T1000 (cell line): ENCODE data around the gene ZFP42.
"Not testable (repeated sequence)": the region's sequence is repeated elsewhere in the genome, so short reads cannot be mapped to it uniquely, and the experiment has no call there.

Experiments used
- DNase-seq: peaks from one replicate; lab custom pipeline; 2025; ENCODE audit warnings: mixed read lengths; lab: John Stamatoyannopoulos, UW

Gene ZFP42

GRCh38 chr4:188021548-188022249, 26.1 kb downstream of the ZFP42 start:
- no peak for DNase-seq

- no peak for DNase-seq
Observed at GRCh38 chr4:188023682-188024081, 28.1 kb downstream of the ZFP42 start.

GRCh38 chr4:188025476-188025875, 29.9 kb downstream of the ZFP42 start:
- no peak for DNase-seq

DNA sequence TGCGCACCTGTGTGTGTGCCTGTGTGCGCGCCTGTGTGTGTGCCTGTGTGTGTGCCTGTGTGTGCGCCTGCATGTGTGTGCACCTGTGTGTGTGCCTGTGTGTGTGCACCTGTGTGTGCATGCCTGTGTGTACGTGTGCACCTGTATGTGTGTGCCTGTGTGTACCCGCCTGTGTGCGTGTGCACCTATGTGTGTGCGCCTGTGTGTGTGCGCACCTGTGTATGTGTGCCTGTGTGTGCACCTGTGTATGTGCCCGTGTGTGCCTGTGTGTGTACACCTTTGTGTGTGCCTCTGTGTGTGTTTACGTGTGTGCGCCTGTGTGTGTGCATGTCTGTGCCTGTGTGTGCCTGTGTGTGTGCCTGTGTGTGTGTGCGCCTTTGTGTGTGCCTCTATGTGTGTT, 33.5 kb downstream of the ZFP42 start:
- DNase-seq, result no peak

- no peak for DNase-seq
Observed at GRCh38 chr4:188030401-188030800, 34.8 kb downstream of the ZFP42 start.

DNA sequence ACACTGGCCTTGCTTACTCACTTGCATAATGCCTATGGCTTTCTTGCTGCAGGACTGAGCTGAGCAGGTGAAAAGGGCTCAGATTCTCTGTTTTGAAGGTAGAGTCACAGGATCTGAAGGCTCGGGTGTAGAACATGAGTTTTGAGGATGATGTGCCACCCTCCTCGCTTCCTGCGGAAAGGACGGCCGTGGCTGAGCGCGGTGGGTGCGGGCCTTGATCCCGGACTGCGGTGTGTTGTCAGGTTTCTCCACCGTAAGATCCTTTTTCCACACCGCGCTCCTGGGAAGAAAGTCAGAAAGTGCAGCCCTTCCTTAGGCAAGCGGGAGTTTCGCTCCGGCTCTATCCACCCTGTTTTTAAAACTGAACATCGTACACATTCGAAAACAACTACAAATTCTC, 36.2 kb downstream of the ZFP42 start:
- no peak for DNase-seq

DNA sequence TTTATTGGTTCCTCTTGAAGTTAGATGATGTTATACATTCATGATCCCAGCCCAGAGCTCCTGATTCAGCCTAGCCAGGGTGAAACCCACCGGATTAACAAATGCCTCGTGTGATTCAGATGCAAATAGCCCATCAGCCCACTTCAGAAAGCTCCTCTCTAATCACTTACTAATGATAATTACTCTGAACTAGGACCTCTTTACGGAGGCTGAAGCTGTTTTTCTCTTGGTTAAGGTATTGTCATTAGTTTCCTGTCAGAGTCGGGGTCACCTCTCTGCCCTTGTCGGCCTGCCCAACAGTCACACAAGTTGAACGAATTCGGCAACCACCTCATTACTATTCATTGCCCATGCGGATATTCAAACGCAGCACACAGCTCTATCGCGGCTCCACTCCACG, 36.6 kb downstream of the ZFP42 start:
- no peak for DNase-seq

DNA sequence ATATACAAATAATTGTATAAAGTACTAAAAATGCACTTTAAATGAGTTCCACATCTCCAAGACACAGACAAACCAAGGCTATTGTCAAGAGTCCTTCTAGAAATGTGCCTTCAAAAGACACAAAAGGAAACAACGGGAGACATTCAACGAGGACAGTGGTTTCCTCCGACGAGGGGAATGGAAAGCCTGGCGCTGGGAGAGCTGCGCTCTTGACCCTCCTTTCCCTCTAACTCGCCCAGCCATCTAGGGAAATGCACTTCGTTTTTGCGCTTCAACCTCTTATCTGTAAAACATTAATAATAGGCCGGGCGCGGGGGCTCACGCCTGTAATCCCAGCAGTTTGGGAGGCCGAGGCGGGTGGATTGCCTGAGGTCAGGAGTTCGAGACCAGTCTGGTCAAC, 37.0 kb downstream of the ZFP42 start:
- no peak for DNase-seq

- DNase-seq, result no peak
Observed at GRCh38 chr4:188037003-188037713, 41.6 kb downstream of the ZFP42 start.

- DNase-seq, result no peak
Observed at GRCh38 chr4:188041721-188042120, 46.1 kb downstream of the ZFP42 start.

DNA sequence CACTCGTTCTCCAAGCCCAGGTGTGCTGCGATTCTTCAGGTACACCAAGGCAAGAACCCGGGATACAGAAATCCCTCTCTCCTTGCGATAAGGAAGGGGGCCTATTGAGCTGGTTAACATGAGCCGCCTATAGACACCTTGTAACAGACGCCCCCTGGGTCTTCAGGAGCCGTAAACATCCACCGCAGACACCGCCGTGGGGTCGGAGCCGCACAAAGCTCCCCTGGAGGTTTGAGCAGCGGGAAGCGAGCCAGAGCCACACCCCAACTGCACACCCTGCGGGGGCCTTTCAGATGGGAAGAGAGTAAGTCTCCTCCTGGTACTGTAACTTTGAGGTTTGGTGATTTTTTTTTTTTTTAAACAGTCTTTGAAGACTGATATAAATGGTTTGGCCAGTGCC, 46.6 kb downstream of the ZFP42 start:
- no peak for DNase-seq

DNA sequence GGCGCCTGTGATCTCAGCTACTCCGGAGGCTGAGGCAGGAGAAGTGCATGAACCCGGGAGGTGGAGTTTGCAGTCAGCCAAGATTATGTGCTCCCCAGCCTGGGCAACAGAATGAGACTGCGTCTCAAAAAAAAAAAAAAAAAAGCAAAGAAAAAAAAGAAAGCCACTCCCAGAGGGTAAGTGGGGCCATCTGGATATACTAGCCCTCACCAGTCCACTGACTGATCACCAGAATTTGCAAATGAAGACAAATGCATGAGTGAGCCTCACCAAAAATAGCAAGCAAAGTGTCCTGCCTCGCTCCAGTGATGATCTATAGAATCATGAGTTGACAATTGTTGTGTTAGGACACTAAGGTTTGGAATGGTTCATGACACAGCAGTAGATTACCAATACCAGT, 47.6 kb downstream of the ZFP42 start:
- DNase-seq, result no peak

- not testable (repeated sequence) for DNase-seq
Observed at GRCh38 chr4:188045461-188045860, 49.9 kb downstream of the ZFP42 start.

GRCh38 chr4:188046657-188047056, 51.1 kb downstream of the ZFP42 start:
- no peak for DNase-seq

GRCh38 chr4:188053302-188053701, 57.7 kb downstream of the ZFP42 start:
- no peak for DNase-seq
